A172 (cell line): Measurements from ENCODE around the gene TEKTIP1. TPM values are rescaled to one million over a fixed set of nuclear protein-coding genes. Genes with fewer than 3 reads are reported as not detected.

ENCODE experiments used
- DNase-seq: peaks from one replicate; pipeline ENCODE4 v3.0.0-alpha.2; 2015; ENCODE audit warnings: low spot score
- total RNA-seq: library from RNA; depleted of rRNA; stranded (reverse); fragments of >200 nt; shearing (Covaris generic); gene quantifications from 2 replicates; pipeline ENCODE4 v1.2.3, GENCODE V29; 2014; rRNA removed

TEKTIP1 gene
- total RNA-seq, 1 experiment from 2014 or later, result not detected

GRCh38 chr19:3585301-3586126 lies 46.5 kb downstream of the TEKTIP1 start, which contains the start of gene GIPC3:
GIPC3 (plus strand) TSS chr19:3585478; CDS start chr19:3585598, 120 bp downstream.
- no peak for DNase-seq

DNA sequence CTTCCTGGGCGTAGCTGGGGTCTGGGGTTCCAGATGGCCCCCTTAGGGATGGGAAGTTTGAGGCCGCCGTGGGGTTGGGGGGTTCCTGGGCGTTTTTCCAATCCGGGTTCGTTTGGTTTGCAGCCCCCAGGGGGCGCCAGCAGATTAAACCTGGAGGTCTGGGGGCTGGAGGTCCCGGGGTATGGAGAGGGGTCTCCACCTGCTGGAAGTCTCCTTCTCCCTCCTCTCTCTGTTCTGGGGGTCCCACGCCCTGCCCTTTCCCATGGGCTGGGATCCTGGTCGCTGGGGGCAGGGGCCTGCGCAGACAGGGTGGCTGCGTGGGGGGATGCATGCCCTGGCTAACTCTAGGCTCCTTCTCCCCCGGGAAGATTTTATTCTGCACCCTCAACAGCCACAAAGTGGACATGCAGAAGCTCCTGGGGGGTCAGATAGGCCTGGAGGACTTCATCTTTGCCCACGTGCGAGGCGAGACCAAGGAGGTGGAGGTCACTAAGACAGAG lies 47.2 kb downstream of the TEKTIP1 start:
- no peak for DNase-seq

GRCh38 chr19:3586707-3587346 lies 47.9 kb downstream of the TEKTIP1 start:
- no peak for DNase-seq

DNA sequence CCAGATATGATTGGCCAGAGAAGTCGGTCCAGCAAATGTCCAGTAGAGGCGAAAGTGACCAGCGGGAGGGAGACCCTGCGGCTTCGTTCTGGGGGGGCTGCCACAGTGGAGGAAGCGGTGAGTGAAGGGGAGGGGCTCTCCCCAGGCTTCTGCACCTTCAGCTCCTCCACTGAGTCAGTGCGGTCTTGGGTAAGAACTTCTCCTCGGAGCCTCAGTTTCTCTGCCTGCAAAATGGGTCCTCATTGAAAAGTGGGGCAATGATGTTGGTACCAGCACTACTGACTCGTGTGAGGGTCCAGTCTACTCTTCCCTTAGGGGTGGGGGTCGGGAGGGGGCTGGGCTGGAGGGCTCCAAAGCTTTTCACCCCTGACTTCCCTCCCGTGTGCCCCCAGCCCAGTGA lies 50.5 kb downstream of the TEKTIP1 start:
- no peak for DNase-seq

DNA sequence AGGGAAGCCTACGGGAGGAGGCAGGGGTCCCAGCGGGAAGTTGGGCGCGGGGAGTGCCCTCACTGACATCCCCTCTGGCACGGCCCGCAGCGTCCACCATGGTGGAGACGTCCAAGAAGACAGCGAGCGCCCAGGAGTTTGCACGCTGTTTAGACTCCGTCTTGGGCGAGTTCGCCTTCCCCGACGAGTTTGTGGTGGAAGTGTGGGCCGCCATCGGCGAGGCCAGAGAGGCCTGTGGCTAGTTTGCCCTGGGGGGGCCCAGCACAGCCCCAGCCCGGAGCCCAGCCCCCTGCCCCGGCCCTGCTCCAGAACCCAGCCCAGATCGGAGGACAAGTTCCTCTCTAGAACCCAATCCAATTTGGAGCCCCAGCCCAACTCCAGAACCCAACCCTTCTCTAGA lies 51.0 kb downstream of the TEKTIP1 start:
- DNase-seq, result no peak

DNA sequence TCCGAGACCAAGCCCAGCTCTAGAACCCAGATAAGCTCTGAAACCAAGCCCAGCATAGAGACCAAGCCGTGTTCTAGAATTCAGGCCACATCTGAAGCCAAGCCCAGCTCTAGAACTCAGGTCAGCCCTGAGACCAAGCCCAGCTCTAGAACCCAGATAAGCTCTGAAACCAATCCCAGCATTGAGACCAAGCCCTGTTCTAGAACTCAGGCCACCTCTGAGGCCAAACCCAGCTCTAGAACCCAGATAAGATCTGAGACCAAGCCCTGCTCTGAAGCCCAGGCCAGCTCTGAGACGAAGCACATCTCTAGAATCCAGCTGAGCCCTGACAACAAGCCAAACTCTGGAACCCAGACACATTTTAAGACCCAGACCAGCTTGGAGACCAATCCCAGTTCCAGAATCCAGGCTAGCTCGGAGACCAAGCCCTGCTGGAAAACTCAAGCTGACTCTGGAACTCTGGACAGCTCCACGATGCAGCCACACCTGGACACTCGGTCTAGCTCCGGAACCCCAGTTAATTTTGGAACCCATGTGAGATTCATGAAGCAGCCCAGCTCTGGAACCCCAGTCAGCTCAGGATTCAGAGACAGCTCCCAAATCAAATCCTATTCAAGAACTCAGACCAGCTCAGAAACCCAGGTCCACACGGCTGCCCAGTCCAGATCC lies 52.2 kb downstream of the TEKTIP1 start:
- no peak for DNase-seq

DNA sequence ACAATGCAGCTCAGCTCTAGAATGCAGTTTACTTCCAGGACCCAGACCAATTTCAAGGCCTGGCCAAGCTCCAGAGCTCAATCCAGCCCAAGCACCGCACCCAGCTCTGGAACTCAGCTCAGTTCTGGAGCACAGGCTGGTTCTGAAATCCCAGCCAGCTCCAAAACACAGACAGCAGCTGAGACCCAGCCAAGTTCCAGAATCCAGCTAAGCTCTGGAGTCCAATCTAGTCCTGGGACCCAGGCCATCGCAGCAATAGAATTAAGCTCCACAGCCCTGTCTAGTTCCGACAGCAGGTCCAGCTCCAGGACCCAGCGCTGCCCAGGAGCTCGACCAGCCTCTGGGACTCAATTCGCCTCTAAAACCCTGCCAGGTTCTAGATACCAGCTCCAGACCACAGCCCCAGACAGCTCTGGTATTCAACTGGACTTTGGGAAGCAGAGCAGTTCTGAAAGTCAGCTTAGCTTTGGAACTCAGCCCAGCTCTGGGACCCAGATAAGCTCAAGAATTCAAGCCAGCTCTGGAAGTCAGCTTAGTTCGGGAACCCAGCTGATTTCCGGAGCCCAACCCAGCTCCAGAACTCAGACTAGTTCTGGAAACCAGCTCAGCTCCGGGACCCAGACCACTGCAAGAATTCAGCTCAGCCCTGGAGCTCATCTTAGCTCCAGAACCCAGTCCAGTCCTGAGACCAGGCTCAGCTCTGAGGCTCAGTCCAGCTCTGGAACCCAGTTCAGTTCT lies 53.1 kb downstream of the TEKTIP1 start:
- DNase-seq, result no peak

DNA sequence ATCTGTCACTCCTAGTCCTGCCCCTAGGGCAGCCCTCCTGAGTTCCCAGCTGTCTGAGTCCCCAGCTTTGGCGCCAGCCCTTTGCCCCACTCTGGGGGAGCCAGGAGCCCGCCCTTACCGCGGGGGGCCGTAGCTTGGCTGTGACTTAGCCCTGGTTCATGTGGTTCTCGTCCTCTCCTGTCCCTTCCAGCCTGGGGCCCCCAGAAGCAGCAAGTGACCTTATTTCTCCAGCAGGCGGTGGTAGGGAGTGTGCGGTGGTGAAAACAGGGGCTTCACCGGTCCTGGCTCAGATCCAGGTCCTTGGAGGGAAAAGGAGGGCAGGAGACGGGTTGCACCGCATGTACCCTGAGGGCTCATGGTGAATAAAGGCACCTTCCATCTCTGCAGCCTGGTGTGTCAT lies 54.2 kb downstream of the TEKTIP1 start:
- no peak for DNase-seq

Other genes with a start within 250 kb of the TEKTIP1 start
- gene NFIC, start 172.6 kb upstream of the TEKTIP1 start, total RNA-seq, result 26.2 and 32.5 TPM in 2 replicates
- gene SMIM24, start 58.6 kb upstream of the TEKTIP1 start, total RNA-seq, result not detected in 2 replicates
- gene SMIM44, start 55.7 kb upstream of the TEKTIP1 start, total RNA-seq, result not detected in 2 replicates
- 18.0 and 27.3 TPM in 2 replicates for gene DOHH, start 38.5 kb upstream of the TEKTIP1 start, total RNA-seq
- 44.4 and 46.2 TPM in 2 replicates for gene FZR1, start 32.9 kb upstream of the TEKTIP1 start, total RNA-seq
- 152 and 169 TPM in 2 replicates for gene MFSD12, start 18.4 kb downstream of the TEKTIP1 start, total RNA-seq
- 224 and 260 TPM in 2 replicates for gene HMG20B, start 33.8 kb downstream of the TEKTIP1 start, total RNA-seq
- 0.07 TPM in 1 of 2 replicates, not detected in the other for gene GIPC3, start 46.3 kb downstream of the TEKTIP1 start, total RNA-seq
- gene TBXA2R, start 67.7 kb downstream of the TEKTIP1 start, total RNA-seq, result 3.4 and 7.4 TPM in 2 replicates
- gene CACTIN, start 87.6 kb downstream of the TEKTIP1 start, total RNA-seq, result 23.0 and 34.6 TPM in 2 replicates
- 18.8 and 21.4 TPM in 2 replicates for gene PIP5K1C, start 161.3 kb downstream of the TEKTIP1 start, total RNA-seq
- 0.93 and 0.98 TPM in 2 replicates for gene TJP3, start 169.2 kb downstream of the TEKTIP1 start, total RNA-seq
- gene APBA3, start 222.5 kb downstream of the TEKTIP1 start, total RNA-seq, result 22.2 and 28.7 TPM in 2 replicates
- gene MRPL54, start 223.5 kb downstream of the TEKTIP1 start, total RNA-seq, result 74.4 and 95.3 TPM in 2 replicates
- not detected in 2 replicates for gene RAX2, start 233.1 kb downstream of the TEKTIP1 start, total RNA-seq
- gene MATK, start 247.2 kb downstream of the TEKTIP1 start, total RNA-seq, result 0.05 and 0.78 TPM in 2 replicates